B cell (primary cell): ENCODE measurements around the gene VTI1A. TPM values are rescaled to one million over a fixed set of nuclear protein-coding genes. Genes with fewer than 3 reads are reported as not detected.

Experiments
- ATAC-seq: fragments of 200-7000 bp; cut with Tn5 transposase; one replicate; pipeline ENCODE4 v1.10.0; 2021; ENCODE audit warnings: low read depth, mild to moderate bottlenecking, moderate number of reproducible peaks, moderate library complexity
- CTCF ChIA-PET: fragments of 350-600 bp; sonication (Branson Sonifier 250); formaldehyde crosslinking; loops from one replicate; lab custom pipeline; 2021; ENCODE audit warnings: antibody characterized with exemption, inconsistent platforms; lab: Charles Lee
- POLR2A ChIA-PET: fragments of 350-600 bp; sonication (Branson Sonifier 250); formaldehyde crosslinking; loops from one replicate; lab custom pipeline; 2021; ENCODE audit warnings: antibody characterized with exemption; lab: Charles Lee
- DNase-seq: peaks from one replicate; pipeline ENCODE4 v3.0.0; 2013
- H2AFZ ChIP-seq: 2 replicates; pipeline ENCODE4 v1.6.1; 2012; ENCODE audit warnings: mild to moderate bottlenecking, low read depth, low read length; ENCODE audit not compliant: insufficient read depth, poor library complexity, severe bottlenecking
- H3K27ac ChIP-seq, 2 donors: 1 replicate in 1 of 2; 2 replicates in 1 of 2; pipeline ENCODE4 v1.5.1; 2012 to 2013; ENCODE audit warnings: low read length in 2 of 2, mild to moderate bottlenecking in 2 of 2, moderate library complexity in 1 of 2
- H3K27me3 ChIP-seq, 4 experiments: fragments of 200-600 bp in 1 of 4; sonication (generic) in 1 of 4; replicated peaks in 1 of 4; 1 replicate in 2 of 4; 2 replicates in 2 of 4; pipeline versions ENCODE4 v1.6.1 to v1.7.0; 2013 to 2016; ENCODE audit warnings: low read length in 3 of 4, mild to moderate bottlenecking in 2 of 4, mixed read lengths in 1 of 4, moderate library complexity in 1 of 4; ENCODE audit not compliant: insufficient read depth in 4 of 4, control insufficient read depth in 3 of 4; ENCODE audit errors: control extremely low read depth in 1 of 4
- H3K36me3 ChIP-seq, 2 experiments: replicated peaks in 1 of 2; 1 replicate in 1 of 2; 2 replicates in 1 of 2; pipeline versions ENCODE4 v1.6.1 to v1.7.1; 2013; ENCODE audit warnings: low read length in 1 of 2; ENCODE audit not compliant: insufficient read depth in 2 of 2, control insufficient read depth in 1 of 2; ENCODE audit errors: control extremely low read depth in 1 of 2, extremely low read depth in 1 of 2
- H3K4me1 ChIP-seq, 2 donors: fragments of 200-600 bp in 1 of 2; sonication (generic) in 1 of 2; 1 replicate in 1 of 2; 2 replicates in 1 of 2; pipeline versions ENCODE4 v1.5.1 to v1.6.1; 2013 to 2017; ENCODE audit warnings: low read length in 2 of 2; ENCODE audit not compliant: control insufficient read depth in 2 of 2, insufficient read depth in 2 of 2
- H3K4me2 ChIP-seq: replicated peaks from 2 replicates; pipeline ENCODE3; 2012; ENCODE audit warnings: mild to moderate bottlenecking, low read depth, low read length; ENCODE audit not compliant: poor library complexity, severe bottlenecking
- H3K4me3 ChIP-seq, 5 experiments: fragments of 200-600 bp in 1 of 5; sonication (generic) in 1 of 5; 1 replicate in 3 of 5; 2 replicates in 2 of 5; pipeline versions ENCODE4 v1.5.1 to v1.7.0; 2011 to 2016; ENCODE audit warnings: low read length in 4 of 5, mild to moderate bottlenecking in 4 of 5, low read depth in 2 of 5, control low read depth in 1 of 5, moderate library complexity in 1 of 5; ENCODE audit not compliant: insufficient read depth in 1 of 5; ENCODE audit errors: control extremely low read depth in 1 of 5, extremely low read depth in 1 of 5
- H3K79me2 ChIP-seq: fragments of 200-600 bp; sonication (generic); one replicate; pipeline ENCODE4 v1.6.0; 2016; ENCODE audit warnings: low read length; ENCODE audit not compliant: control insufficient read depth, insufficient read depth
- H3K9ac ChIP-seq: fragments of 200-600 bp; sonication (generic); 2 replicates; pipeline ENCODE4 v1.6.1; 2017; ENCODE audit warnings: mild to moderate bottlenecking, low read length, moderate library complexity
- H3K9me3 ChIP-seq, 3 donors: one replicate each; pipeline versions ENCODE4 v1.6.1 to v1.7.1; 2013; ENCODE audit warnings: low read length in 2 of 3; ENCODE audit not compliant: control insufficient read depth in 2 of 3, insufficient read depth in 1 of 3; ENCODE audit errors: control extremely low read depth in 1 of 3
- H4K20me1 ChIP-seq: 2 replicates; pipeline ENCODE4 v1.6.0; 2012; ENCODE audit warnings: mild to moderate bottlenecking, low read length; ENCODE audit not compliant: insufficient read depth, control insufficient read depth, poor library complexity, severe bottlenecking
- H3K27ac Mint-ChIP-seq: one replicate; pipeline ENCODE4 v1.8.0; 2021; ENCODE audit warnings: mixed read lengths
- H3K27me3 Mint-ChIP-seq: one replicate; pipeline ENCODE4 v1.8.0; 2021; ENCODE audit warnings: mixed read lengths
- H3K4me1 Mint-ChIP-seq: one replicate; pipeline ENCODE4 v1.8.0; 2021; ENCODE audit warnings: mixed read lengths
- H3K4me3 Mint-ChIP-seq: one replicate; pipeline ENCODE4 v1.8.0; 2021; ENCODE audit warnings: mixed read lengths
- H3K9me3 Mint-ChIP-seq: one replicate; pipeline ENCODE4 v1.8.0; 2022; ENCODE audit warnings: mixed read lengths; ENCODE audit not compliant: insufficient read depth
- CTCF ChIP-seq: fragments of 200-600 bp; IDR thresholded peaks from one replicate; pipeline ENCODE4 v1.8.0; 2022; ENCODE audit warnings: antibody characterized with exemption, mild to moderate bottlenecking
- EZH2 ChIP-seq: IDR thresholded peaks from 2 replicates; pipeline ENCODE4 v1.6.1; 2012; ENCODE audit warnings: borderline replicate concordance, low read depth, mild to moderate bottlenecking, moderate library complexity, low read length; ENCODE audit not compliant: insufficient read depth, poor library complexity, severe bottlenecking
- WGBS: methylation state at CpG from one replicate; pipeline ENCODE4 v1.1.5; 2013; ENCODE audit warnings: missing lambda C conversion rate; ENCODE audit not compliant: insufficient coverage; 5-methylcytosine and 5-hydroxymethylcytosine counted together
- intact Hi-C: fragments of 100-400 bp; cut with micrococcal nuclease; formaldehyde crosslinking; loops from one replicate; pipeline ENCODE4 v1.10.0; 2022
- polyA plus RNA-seq: library from polyadenylated mRNA; depleted of rRNA; stranded (reverse); fragments of >200 nt; gene quantifications from 2 replicates; pipeline ENCODE4 v1.2.3, GENCODE V29; 2012
- total RNA-seq, 2 donors: library from RNA; stranded (reverse); fragments of 120-200 nt in 1 of 2; gene quantifications; 1 replicate in 1 of 2; 2 replicates in 1 of 2; pipeline versions ENCODE4 v1.2.3 to v1.2.4, GENCODE V29; 2013 to 2022

VTI1A gene
- total and polyA plus RNA-seq, 2 donors (not counting 1 experiment from before 2014, with no cell fraction given): 20.0 to 84.1 TPM

GRCh38 chr10:112752288-112752687 is 305.3 kb downstream of the VTI1A start:
- no peaks in the 10 kb centered on the region for H3K27me3 Mint-ChIP-seq
- intact Hi-C loops: no loop called here
- POLR2A ChIA-PET: no interaction called here

GRCh38 chr10:112753961-112754411 is 307.0 kb downstream of the VTI1A start:
- no peak overlapping the region for H3K4me2 ChIP-seq
- H3K4me1 ChIP-seq: no peaks in the 10 kb centered on the region
- H4K20me1 ChIP-seq: no peaks in the 10 kb centered on the region
- H3K27ac Mint-ChIP-seq: no peak overlapping the region
- no peak overlapping the region for H3K4me3 Mint-ChIP-seq
- ChIA-PET CTCF (no interaction called here), POLR2A (no interaction called here)
- H3K27me3 ChIP-seq: no peaks in the 10 kb centered on the region
- H3K9ac ChIP-seq: no peak overlapping the region
- H3K4me1 Mint-ChIP-seq: no peaks in the 10 kb centered on the region
- H3K79me2 ChIP-seq: no peaks in the 10 kb centered on the region
- WGBS: 31% methylated on average over 9 of the region's 10 CpGs
- DNase-seq (no peak), ATAC-seq (no peak)
- no peaks in the 10 kb centered on the region for H3K9me3 ChIP-seq
- no peak overlapping the region for H3K4me3 ChIP-seq
- no peaks in the 10 kb centered on the region for H3K27me3 Mint-ChIP-seq
- no peak overlapping the region for H2AFZ ChIP-seq
- H3K9me3 Mint-ChIP-seq: no peaks in the 10 kb centered on the region
- H3K36me3 ChIP-seq: no peaks in the 10 kb centered on the region
- no peak overlapping the region for H3K27ac ChIP-seq
- intact Hi-C loops: no loop called here
- TF ChIP-seq EZH2: no peak
- no peak for TF ChIP-seq CTCF

More at GRCh38 chr10:112752288-112752687, 305.3 kb downstream of the VTI1A start:
- no peak overlapping the region for H3K27ac Mint-ChIP-seq
- Histone ChIP-seq H4K20me1 (no peaks in the 10 kb centered on the region), H3K4me3 (no peak overlapping the region), H3K9me3 (no peaks in the 10 kb centered on the region), H3K4me1 (no peaks in the 10 kb centered on the region), H2AFZ (no peak overlapping the region), H3K36me3 (no peaks in the 10 kb centered on the region), H3K9ac (no peak overlapping the region), H3K27me3 (no peaks in the 10 kb centered on the region), H3K27ac (no peak overlapping the region), H3K79me2 (no peaks in the 10 kb centered on the region), H3K4me2 (no peak overlapping the region)
- DNase-seq: no peak
- CTCF ChIA-PET: interaction anchor here (1.2 kb wide), 1 partner anchor 10 kb away, joined by 3 read pairs; no protein-coding TSS in a partner anchor
- 100% methylated on average over 2 of the region's 3 CpGs for WGBS
- H3K4me3 Mint-ChIP-seq: no peak overlapping the region
- no peaks in the 10 kb centered on the region for H3K9me3 Mint-ChIP-seq
- H3K4me1 Mint-ChIP-seq: no peaks in the 10 kb centered on the region
- TF ChIP-seq EZH2 (no peak), CTCF (no peak)
- no peak for ATAC-seq
